Muscle layer of duodenum (tissue), 2 donors: ENCODE results near the gene SETD6.
"Not testable (repeated sequence)": the region's sequence is repeated elsewhere in the genome, so short reads cannot be mapped to it uniquely, and the experiment has no call there.

ENCODE experiments used
- H3K27ac ChIP-seq: one replicate; pipeline ENCODE4 v1.7.0; 2013; ENCODE audit warnings: mild to moderate bottlenecking, low read length
- H3K27me3 ChIP-seq: one replicate; pipeline ENCODE4 v1.7.0; 2013; ENCODE audit warnings: low read depth, mild to moderate bottlenecking, control low read depth, low read length
- H3K36me3 ChIP-seq, 2 donors: one replicate each; pipeline ENCODE4 v1.7.0; 2013; ENCODE audit warnings: low read length in 2 of 2, control low read depth in 1 of 2, mild to moderate bottlenecking in 1 of 2; ENCODE audit not compliant: insufficient read depth in 2 of 2, control insufficient read depth in 1 of 2
- H3K4me1 ChIP-seq, 2 donors: one replicate each; pipeline ENCODE4 v1.7.0; 2013; ENCODE audit warnings: low read length in 2 of 2, mild to moderate bottlenecking in 2 of 2, control low read depth in 1 of 2, moderate library complexity in 1 of 2; ENCODE audit not compliant: insufficient read depth in 2 of 2, control insufficient read depth in 1 of 2
- H3K4me3 ChIP-seq, 2 donors: one replicate each; pipeline ENCODE4 v1.7.0; 2013; ENCODE audit warnings: low read length in 2 of 2, low read depth in 1 of 2, mild to moderate bottlenecking in 1 of 2
- H3K9me3 ChIP-seq, 2 donors: one replicate each; pipeline ENCODE4 v1.7.0; 2013; ENCODE audit warnings: low read length in 2 of 2, control low read depth in 1 of 2, mild to moderate bottlenecking in 1 of 2; ENCODE audit not compliant: control insufficient read depth in 1 of 2
- donor health status: healthy.

SETD6 gene

DNA sequence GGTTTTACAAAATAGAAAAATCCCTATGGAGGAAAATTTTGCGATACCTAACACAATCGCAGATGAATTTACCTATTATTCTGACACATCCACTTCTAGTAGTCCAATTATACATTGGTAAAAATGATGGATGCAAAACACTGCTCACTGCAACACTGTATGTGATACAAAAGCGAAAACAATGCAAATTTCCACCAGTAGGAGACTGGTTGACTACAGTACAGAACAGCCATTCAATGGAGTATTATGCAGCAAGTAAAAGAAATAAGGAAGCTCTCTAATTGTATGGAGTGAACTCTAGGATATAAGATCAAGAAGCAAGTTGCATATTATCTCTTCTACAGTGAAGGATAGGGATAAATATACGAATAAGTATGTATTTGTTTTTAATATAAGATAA is 48.5 kb downstream of the SETD6 start:
- Histone ChIP-seq H3K36me3 (peaks cover 49% of the 10 kb centered on the region in 2 donors), H3K27ac (no peak overlapping the region), H3K9me3 (no peaks in the 10 kb centered on the region), H3K27me3 (no peaks in the 10 kb centered on the region), H3K4me1 (no peaks in the 10 kb centered on the region), H3K4me3 (no peak overlapping the region)

- H3K36me3 ChIP-seq: peaks cover 41 to 44% of the 10 kb centered on the region in 2 donors
- H3K27me3 ChIP-seq, H3K27ac ChIP-seq, H3K4me1 ChIP-seq, H3K4me3 ChIP-seq, H3K9me3 ChIP-seq: not testable (repeated sequence)
Observed at GRCh38 chr16:58565697-58566096, 50.4 kb downstream of the SETD6 start.
